GM12801 (cell line): ENCODE results near the gene PLCZ1.

Experiments
- TF ChIP-seq, protein P1 (sequence below): IDR thresholded peaks from one replicate; pipeline ENCODE4 v1.5.1; 2011; ENCODE audit warnings: control low read depth; ENCODE audit not compliant: insufficient read length; ENCODE audit errors: extremely low read depth

The PLCZ1 gene

DNA sequence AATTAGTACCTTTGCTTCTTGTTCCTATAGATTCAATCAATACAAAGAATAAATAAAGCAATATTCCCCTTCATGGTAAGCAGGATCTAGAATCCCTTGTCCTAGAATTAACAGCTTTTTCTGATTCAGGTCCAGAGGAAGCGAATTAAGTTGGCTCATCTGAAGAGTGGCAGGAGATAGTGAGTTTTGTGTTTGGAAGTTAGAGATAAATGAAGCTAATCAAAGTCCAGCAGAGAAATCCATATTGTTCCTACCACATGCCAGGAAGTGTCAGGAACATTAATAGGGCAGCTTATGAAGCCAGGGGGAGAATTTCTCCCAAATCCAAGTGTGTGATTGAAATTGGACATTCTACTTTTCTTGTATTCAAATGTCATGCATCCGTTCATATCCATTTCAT, 14.1 kb upstream of the PLCZ1 start:
- TF ChIP-seq, protein P1, sequence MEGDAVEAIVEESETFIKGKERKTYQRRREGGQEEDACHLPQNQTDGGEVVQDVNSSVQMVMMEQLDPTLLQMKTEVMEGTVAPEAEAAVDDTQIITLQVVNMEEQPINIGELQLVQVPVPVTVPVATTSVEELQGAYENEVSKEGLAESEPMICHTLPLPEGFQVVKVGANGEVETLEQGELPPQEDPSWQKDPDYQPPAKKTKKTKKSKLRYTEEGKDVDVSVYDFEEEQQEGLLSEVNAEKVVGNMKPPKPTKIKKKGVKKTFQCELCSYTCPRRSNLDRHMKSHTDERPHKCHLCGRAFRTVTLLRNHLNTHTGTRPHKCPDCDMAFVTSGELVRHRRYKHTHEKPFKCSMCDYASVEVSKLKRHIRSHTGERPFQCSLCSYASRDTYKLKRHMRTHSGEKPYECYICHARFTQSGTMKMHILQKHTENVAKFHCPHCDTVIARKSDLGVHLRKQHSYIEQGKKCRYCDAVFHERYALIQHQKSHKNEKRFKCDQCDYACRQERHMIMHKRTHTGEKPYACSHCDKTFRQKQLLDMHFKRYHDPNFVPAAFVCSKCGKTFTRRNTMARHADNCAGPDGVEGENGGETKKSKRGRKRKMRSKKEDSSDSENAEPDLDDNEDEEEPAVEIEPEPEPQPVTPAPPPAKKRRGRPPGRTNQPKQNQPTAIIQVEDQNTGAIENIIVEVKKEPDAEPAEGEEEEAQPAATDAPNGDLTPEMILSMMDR: no peak

DNA sequence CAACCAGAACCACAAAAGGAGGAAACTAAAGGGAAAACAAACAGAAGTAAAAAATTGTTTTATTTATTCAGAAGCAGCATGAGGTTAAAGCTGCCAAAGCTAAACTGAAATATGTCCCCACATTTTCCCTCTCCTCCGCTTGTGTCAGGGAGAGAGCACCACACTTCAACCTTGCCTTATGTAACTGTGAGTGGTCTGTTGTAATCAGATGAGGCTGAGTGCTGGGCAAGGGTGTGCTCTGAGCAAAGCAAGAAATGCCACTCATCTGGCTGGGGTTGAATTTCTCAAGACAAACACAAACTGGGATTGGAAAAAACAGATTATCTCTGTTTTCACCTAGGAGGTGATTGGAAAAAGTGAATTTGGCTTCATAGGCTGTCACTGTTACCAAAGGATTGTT, 12.3 kb upstream of the PLCZ1 start:
- TF ChIP-seq, protein P1: no peak

DNA sequence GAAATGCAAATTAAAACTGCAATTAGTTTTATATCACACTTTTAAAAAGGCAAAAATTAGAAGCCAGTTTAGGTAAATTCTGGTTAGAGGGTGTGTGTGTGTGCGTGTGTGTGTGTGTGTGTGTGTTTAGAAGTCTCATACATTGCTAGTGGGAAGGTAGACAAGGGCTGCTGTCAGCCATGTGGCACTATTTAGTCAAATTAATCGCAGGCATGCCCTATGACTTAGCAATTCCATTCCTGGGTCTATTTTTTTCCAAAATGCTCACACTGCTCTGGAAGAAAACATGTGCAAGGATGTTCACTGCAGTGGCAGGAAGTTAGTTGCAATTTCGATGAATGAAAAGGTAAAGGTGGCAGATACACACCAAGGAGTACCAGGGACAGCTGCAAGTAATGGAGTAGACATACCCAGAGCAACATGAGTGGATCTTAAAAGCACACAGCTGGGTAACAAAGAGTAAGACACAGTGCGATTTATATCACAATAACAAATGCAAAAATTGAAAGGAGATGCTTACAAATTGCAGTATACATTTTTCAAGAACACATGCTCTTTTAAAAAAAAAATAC, 11.7 kb upstream of the PLCZ1 start:
- TF ChIP-seq, protein P1: no peak

DNA sequence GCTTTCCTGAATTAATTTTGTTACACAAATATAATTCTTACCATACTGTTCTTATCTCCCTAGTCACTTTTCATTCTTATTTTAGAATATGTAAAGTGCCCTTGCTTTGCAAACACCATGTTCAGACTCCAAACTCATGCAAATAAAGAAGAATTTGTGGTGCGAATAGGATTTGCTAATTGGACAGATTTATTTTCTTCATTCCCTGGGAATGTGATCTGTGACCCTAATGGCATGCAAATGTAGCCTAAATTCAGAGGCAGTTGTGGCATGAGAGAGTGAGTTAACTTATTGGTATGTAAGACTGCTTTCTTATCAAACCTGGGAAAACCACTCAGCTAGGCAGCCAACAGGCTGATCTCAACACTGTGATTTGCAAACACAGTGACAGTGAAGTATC, 10.1 kb upstream of the PLCZ1 start:
- TF ChIP-seq, protein P1: no peak

DNA sequence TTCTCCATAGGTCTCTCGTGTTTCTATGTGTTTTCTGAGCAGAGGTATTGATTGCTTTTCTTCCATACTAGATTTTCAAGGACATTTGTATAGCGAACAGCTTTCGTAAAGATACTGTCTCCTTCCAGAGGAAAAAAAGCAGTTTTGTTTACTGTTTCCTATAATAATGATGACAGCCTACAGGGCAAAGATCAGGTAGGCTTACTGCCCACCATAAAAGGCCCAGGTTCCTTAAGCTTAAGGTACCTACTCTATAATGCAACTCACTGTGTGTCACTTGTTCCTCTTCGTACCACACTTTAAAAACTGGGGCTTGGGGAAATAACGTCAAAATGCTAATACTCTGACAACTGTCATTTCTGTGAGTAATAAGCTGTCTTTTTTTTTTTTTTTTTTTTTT, 6.7 kb downstream of the PLCZ1 start:
- TF ChIP-seq, protein P1: no peak

DNA sequence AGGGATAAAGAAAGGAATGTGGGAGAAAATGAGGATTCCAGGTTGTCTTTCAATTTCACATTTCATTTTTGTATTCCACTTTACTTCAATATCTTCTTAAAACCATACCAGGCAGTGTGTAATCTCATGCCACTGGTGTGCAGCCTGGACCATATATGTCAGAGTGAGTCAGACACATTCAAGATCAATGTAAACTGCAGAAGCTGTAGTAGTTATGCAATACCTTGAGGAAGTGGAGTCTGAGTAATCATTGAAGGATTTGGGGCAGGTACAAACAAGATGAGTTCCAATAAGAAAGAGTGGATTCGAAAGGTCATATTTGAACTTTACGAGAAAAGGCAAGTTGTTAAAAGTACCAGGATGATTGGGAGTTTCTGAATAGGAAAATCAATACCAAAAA, 14.1 kb downstream of the PLCZ1 start:
- TF ChIP-seq, protein P1: no peak

DNA sequence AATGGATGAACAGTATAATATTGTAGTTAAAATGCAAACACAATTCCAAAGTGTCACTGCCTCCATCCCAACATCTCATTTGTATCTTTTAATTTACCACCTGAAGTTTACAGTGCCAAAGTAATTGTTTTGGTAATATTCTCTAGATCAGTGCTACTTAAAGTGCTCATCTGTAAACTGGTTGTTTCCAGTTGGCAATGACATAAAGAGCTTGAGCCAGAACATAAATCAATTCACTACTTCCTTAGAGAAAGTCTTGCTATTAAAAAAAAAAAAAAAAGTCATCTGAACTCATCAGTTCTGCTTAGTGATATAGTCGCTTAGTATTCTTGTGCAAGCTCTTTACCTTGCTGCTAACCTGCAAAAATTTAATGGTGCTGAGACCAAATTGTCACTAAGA, 16.4 kb downstream of the PLCZ1 start:
- TF ChIP-seq, protein P1: no peak
